Astrocyte (in vitro differentiated cells and primary cell): ENCODE results near the gene VSX1. TPM values are rescaled to one million over a fixed set of nuclear protein-coding genes. Genes with fewer than 3 reads are reported as not detected.

Experiments used
- DNase-seq: peaks from one replicate; pipeline ENCODE4 v3.0.0-alpha.2; 2010; ENCODE audit warnings: low read depth
- FAIRE-seq: peaks from 2 replicates; lab custom pipeline; 2011; peaks lifted over from hg19 to GRCh38; lab: Jason Lieb, UNC
- H2AFZ ChIP-seq: 2 replicates; pipeline ENCODE4 v1.6.0; 2012; ENCODE audit warnings: low read depth, low read length, inconsistent platforms
- H3K27ac ChIP-seq: 2 replicates; pipeline ENCODE4 v1.5.1; 2011; ENCODE audit warnings: low read depth, low read length, inconsistent platforms
- H3K27me3 ChIP-seq: 2 replicates; pipeline ENCODE4 v1.6.0; 2011; ENCODE audit warnings: low read length, inconsistent platforms; ENCODE audit not compliant: insufficient read depth
- H3K36me3 ChIP-seq: 2 replicates; pipeline ENCODE4 v1.5.1; 2011; ENCODE audit warnings: low read length, inconsistent platforms; ENCODE audit not compliant: insufficient read depth
- H3K4me1 ChIP-seq: 2 replicates; pipeline ENCODE4 v1.5.1; 2011; ENCODE audit warnings: low read length, inconsistent platforms; ENCODE audit not compliant: insufficient read depth
- H3K4me2 ChIP-seq: 2 replicates; pipeline ENCODE4 v1.6.0; 2012; ENCODE audit warnings: low read length, inconsistent platforms
- H3K4me3 ChIP-seq: 2 replicates; pipeline ENCODE4 v1.5.1; 2011; ENCODE audit warnings: low read depth, mild to moderate bottlenecking, low read length, inconsistent platforms; ENCODE audit not compliant: insufficient read depth
- H3K79me2 ChIP-seq: 2 replicates; pipeline ENCODE4 v1.6.0; 2012; ENCODE audit warnings: mild to moderate bottlenecking, low read length, inconsistent platforms; ENCODE audit not compliant: insufficient read depth
- H3K9ac ChIP-seq: 2 replicates; pipeline ENCODE4 v1.6.0; 2012; ENCODE audit warnings: mild to moderate bottlenecking, low read length, inconsistent platforms
- H3K9me3 ChIP-seq: 2 replicates; pipeline ENCODE4 v1.5.1; 2012; ENCODE audit warnings: low read depth, mild to moderate bottlenecking, low read length, inconsistent platforms; ENCODE audit not compliant: insufficient read depth
- H4K20me1 ChIP-seq: 2 replicates; pipeline ENCODE4 v1.6.0; 2012; ENCODE audit warnings: low read length, inconsistent platforms; ENCODE audit not compliant: insufficient read depth
- H3K27ac Mint-ChIP-seq: one replicate; pipeline ENCODE4 v1.8.0; 2021; ENCODE audit warnings: mild to moderate bottlenecking, mixed read lengths; ENCODE audit not compliant: unreplicated experiment
- H3K27me3 Mint-ChIP-seq: one replicate; pipeline ENCODE4 v1.8.0; 2021; ENCODE audit warnings: low read depth, mixed read lengths; ENCODE audit not compliant: unreplicated experiment
- H3K36me3 Mint-ChIP-seq: one replicate; pipeline ENCODE4 v1.8.0; 2021; ENCODE audit warnings: low read depth, mixed read lengths; ENCODE audit not compliant: unreplicated experiment
- H3K4me1 Mint-ChIP-seq: one replicate; pipeline ENCODE4 v1.8.0; 2021; ENCODE audit warnings: low read depth, mixed read lengths; ENCODE audit not compliant: unreplicated experiment
- H3K4me3 Mint-ChIP-seq: one replicate; pipeline ENCODE4 v1.8.0; 2021; ENCODE audit warnings: mild to moderate bottlenecking, moderate library complexity, mixed read lengths; ENCODE audit not compliant: unreplicated experiment
- H3K9me3 Mint-ChIP-seq: one replicate; pipeline ENCODE4 v1.8.0; 2021; ENCODE audit warnings: mild to moderate bottlenecking, mixed read lengths; ENCODE audit not compliant: unreplicated experiment
- EZH2 ChIP-seq: IDR thresholded peaks from 2 replicates; pipeline ENCODE4 v1.6.1; 2012; ENCODE audit warnings: mild to moderate bottlenecking, low read length, inconsistent platforms; ENCODE audit not compliant: insufficient read depth
- total RNA-seq: library from RNA; stranded (reverse); gene quantifications from 2 replicates; pipeline ENCODE4 v1.2.1, GENCODE V29; 2021
- TF ChIP-seq, protein P1 (sequence below): IDR thresholded peaks from 2 replicates; pipeline ENCODE4 v1.5.1; 2011; ENCODE audit warnings: low read depth, mild to moderate bottlenecking, inconsistent platforms, low read length, moderate library complexity; ENCODE audit not compliant: insufficient read depth

Gene VSX1
- total RNA-seq, 1 donor from 2014 or later, result not detected

DNA sequence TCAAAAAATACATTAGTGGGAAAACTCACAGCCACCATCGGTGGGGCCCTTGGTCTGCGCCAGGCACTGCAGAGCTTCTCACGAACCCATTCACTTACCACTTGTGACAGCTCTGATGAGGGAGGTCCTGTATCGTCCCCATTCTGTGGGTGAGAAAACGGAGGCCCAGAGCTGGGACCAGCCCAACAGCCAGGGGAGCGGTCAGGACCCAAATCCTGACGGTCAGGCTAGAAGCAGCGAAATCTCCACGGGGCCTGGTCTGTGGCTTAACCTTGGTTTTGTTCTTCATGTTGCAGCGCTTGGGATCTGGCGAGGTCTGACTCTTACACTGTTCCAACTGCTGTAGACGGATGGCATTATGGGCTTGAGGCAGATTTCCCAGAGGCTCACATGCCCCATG is 7.7 kb upstream of the VSX1 start:
- Histone ChIP-seq H4K20me1 (no peaks in the 10 kb centered on the region), H3K27ac (no peak overlapping the region), H3K27me3 (peaks cover 41% of the 10 kb centered on the region), H3K9me3 (no peaks in the 10 kb centered on the region), H3K9ac (no peak overlapping the region), H3K4me1 (no peaks in the 10 kb centered on the region), H3K36me3 (no peaks in the 10 kb centered on the region), H2AFZ (no peak overlapping the region), H3K4me3 (no peak overlapping the region), H3K79me2 (no peaks in the 10 kb centered on the region), H3K4me2 (no peak overlapping the region)
- H3K4me3 Mint-ChIP-seq, result no peak overlapping the region
- no peak for FAIRE-seq
- peaks cover 73% of the 10 kb centered on the region for H3K27me3 Mint-ChIP-seq
- no peak for TF ChIP-seq EZH2
- TF ChIP-seq, protein P1, sequence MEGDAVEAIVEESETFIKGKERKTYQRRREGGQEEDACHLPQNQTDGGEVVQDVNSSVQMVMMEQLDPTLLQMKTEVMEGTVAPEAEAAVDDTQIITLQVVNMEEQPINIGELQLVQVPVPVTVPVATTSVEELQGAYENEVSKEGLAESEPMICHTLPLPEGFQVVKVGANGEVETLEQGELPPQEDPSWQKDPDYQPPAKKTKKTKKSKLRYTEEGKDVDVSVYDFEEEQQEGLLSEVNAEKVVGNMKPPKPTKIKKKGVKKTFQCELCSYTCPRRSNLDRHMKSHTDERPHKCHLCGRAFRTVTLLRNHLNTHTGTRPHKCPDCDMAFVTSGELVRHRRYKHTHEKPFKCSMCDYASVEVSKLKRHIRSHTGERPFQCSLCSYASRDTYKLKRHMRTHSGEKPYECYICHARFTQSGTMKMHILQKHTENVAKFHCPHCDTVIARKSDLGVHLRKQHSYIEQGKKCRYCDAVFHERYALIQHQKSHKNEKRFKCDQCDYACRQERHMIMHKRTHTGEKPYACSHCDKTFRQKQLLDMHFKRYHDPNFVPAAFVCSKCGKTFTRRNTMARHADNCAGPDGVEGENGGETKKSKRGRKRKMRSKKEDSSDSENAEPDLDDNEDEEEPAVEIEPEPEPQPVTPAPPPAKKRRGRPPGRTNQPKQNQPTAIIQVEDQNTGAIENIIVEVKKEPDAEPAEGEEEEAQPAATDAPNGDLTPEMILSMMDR, result no peak
- H3K36me3 Mint-ChIP-seq, result no peaks in the 10 kb centered on the region
- no peak for DNase-seq
- H3K9me3 Mint-ChIP-seq, result peaks cover 15% of the 10 kb centered on the region
- no peaks in the 10 kb centered on the region for H3K4me1 Mint-ChIP-seq
- no peak overlapping the region for H3K27ac Mint-ChIP-seq

DNA sequence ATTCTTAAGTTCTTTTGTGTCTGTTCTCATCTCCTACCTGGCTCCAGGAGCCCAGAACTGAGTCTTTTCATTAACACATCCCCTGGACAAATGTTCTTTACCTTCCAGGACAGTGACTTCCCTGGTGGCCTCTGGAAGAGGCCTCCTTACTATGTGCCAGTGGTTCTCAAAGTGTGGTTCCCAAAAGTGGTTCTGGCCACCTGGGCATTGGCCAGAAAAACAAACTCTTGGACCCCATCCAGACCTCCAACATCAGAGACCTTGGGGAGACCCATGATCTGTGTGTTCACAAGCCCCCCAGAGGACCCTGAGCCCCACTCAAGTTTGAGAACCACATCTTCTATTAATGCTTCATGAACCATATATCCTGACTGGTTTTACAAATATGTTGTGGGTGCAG is 7.2 kb upstream of the VSX1 start:
- Histone ChIP-seq H3K27me3 (peaks cover 47% of the 10 kb centered on the region), H3K79me2 (no peaks in the 10 kb centered on the region), H3K4me1 (no peaks in the 10 kb centered on the region), H3K4me3 (no peak overlapping the region), H3K36me3 (no peaks in the 10 kb centered on the region), H3K4me2 (no peak overlapping the region), H2AFZ (no peak overlapping the region), H3K9me3 (no peaks in the 10 kb centered on the region), H3K9ac (no peak overlapping the region), H4K20me1 (no peaks in the 10 kb centered on the region), H3K27ac (no peak overlapping the region)
- no peak overlapping the region for H3K4me3 Mint-ChIP-seq
- no peaks in the 10 kb centered on the region for H3K36me3 Mint-ChIP-seq
- H3K27me3 Mint-ChIP-seq, result peaks cover 79% of the 10 kb centered on the region
- DNase-seq (no peak), FAIRE-seq (no peak)
- H3K27ac Mint-ChIP-seq, result no peak overlapping the region
- TF ChIP-seq, protein P1, result no peak
- no peak for TF ChIP-seq EZH2
- H3K4me1 Mint-ChIP-seq, result no peaks in the 10 kb centered on the region
- H3K9me3 Mint-ChIP-seq, result peaks cover 15% of the 10 kb centered on the region

DNA sequence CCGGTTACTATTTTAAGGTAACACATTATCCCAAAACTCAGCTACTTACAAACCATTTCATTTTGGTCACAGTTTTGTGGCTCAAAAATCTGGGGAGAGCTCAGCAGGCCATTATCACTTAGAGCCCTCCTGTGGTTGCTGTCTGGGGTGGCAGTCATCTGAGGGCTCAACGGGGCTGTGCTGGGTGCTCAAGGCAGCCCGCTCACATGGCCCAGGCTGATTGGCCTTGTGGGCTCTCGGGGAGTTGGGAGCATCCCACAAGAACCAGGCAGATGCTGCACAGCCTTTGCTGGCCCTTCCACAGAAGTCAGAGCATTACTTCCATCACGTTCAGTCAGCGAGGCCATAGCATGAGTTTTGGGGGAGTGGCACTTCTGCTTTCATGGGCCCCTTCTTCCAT is 6.3 kb upstream of the VSX1 start:
- H3K4me3 Mint-ChIP-seq, result no peak overlapping the region
- H3K79me2 ChIP-seq, result no peaks in the 10 kb centered on the region
- H2AFZ ChIP-seq, result no peak overlapping the region
- no peak for FAIRE-seq
- H3K9me3 ChIP-seq, result no peaks in the 10 kb centered on the region
- H3K4me1 ChIP-seq, result peaks cover 5% of the 10 kb centered on the region
- H3K27ac ChIP-seq, result no peak overlapping the region
- H3K27ac Mint-ChIP-seq, result no peak overlapping the region
- TF ChIP-seq, protein P1, result no peak
- TF ChIP-seq EZH2, result no peak
- H4K20me1 ChIP-seq, result no peaks in the 10 kb centered on the region
- no peaks in the 10 kb centered on the region for H3K36me3 ChIP-seq
- no peaks in the 10 kb centered on the region for H3K4me1 Mint-ChIP-seq
- no peaks in the 10 kb centered on the region for H3K36me3 Mint-ChIP-seq
- H3K9ac ChIP-seq, result no peak overlapping the region
- H3K4me3 ChIP-seq, result no peak overlapping the region
- peaks cover 82% of the 10 kb centered on the region for H3K27me3 Mint-ChIP-seq
- no peak for DNase-seq
- peaks cover 18% of the 10 kb centered on the region for H3K9me3 Mint-ChIP-seq
- peaks cover 55% of the 10 kb centered on the region for H3K27me3 ChIP-seq
- no peak overlapping the region for H3K4me2 ChIP-seq
